Posterior cingulate gyrus (tissue), 11 donors: ENCODE data around the gene TEX9.
A peak's percentile ranks its signal among the peaks of the same experiment; 100 is the strongest.
"Not testable (repeated sequence)": the region's sequence is repeated elsewhere in the genome, so short reads cannot be mapped to it uniquely, and the experiment has no call there.

Experiments used
- DNase-seq, 10 donors: peaks; one replicate each; pipeline versions ENCODE4 v3.0.0 to v3.0.0-alpha.2; 2020 to 2021; ENCODE audit warnings: mixed read lengths in 3 of 10
- intact Hi-C: fragments of 100-400 bp; cut with DNase I; formaldehyde crosslinking; loops from one replicate; pipeline ENCODE4 v1.15.1; 2023

The TEX9 gene

DNA sequence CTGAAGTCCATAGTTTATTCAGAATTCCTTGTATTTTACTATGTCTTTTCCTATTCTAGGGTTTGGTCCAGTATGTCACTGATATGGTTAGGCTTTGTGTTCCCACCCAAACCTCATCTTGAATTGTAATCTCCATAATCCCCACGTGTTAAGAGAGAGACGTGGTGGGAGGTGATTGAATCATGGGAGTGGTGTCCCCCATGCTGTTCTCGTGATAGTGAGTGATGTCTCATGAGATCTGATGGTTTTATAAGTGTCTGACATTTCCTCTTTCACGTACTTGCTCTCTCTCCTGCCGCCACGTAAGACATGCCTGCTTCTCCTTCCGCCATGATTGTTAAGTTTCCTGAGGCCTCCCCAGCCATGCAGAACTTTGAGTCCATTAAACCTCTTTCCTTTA is 6.6 kb upstream of the TEX9 start:
- intact Hi-C loops: no loop called here
- DNase-seq: no peak

DNA sequence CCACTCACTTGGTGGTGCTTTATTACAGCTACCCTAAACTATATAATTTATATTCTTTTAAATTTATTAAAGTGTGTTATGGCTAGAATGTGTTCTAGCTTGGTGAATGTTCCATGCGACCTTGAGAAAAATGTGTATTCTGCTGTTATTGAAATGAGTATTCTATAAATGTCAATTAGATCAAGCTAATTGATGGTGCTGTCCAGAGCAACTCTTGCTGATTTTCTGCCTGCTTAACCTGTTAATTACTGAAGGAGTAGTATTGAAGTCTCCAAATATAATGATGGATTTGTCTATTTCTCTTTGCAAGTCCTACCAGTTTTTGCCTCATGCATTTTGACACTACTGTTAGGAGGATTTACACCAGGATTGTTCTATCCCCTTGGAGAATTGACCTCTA is 3.2 kb upstream of the TEX9 start:
- intact Hi-C loops: no loop called here
- DNase-seq: no peak

DNA sequence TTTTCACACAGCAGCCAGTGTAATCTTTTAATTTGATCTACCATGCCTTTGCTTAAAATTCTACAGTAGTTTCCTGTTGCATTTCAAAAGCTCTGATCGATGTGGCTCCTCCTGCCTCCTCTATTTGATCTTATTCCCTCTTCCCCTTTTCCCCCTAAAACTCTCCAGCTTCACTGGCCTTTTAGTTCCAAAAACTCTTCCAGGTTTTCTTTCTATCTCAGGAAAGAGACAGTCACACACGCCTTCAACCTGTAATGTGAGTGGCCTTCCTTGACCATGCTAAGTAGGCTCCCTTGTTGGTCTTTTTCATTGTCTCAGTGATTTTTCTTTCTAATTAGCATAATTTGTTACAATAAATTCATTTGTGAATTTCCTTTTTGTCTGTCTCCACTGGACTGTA is 985 bp downstream of the TEX9 start:
- no peak for DNase-seq
- intact Hi-C loops: no loop called here

DNA sequence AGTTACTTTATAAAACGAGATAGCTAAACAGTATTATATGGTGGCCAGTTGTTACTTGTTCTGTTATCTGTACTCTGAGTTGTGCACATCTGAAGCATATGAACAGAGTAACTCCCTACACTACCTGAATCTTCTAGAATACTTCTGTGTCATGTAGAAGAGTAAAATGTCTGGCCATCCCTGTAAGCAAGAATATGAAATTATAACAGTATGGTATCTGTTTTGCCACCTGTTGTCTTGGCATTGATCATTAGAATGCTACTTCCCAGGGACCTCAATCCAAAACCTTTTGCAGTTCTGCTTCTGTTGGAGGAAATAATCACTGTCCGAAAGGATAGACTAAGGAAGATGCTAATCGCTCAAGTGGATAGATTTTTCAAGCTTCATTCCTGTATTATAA is 1.9 kb downstream of the TEX9 start:
- intact Hi-C loops: no loop called here
- DNase-seq: no peak

DNA sequence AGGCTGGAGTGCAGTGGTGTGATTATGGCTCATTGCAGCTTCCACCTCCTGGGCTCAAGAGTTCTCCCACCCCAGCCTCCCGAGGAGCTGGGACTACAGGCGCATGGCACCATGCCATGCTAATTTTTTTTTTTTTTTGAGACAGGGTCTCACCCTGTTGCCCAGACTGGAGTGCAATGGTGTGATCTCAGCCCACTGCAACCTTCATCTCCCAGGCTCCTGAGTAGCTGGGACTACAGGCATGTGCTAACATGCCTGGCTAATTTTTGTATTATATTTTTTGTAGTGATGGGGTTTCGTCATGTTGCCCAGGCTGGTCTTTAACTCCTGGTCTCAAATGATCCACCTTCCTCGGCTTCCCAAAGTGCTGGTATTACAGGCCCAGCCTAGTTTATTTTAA is 4.0 kb downstream of the TEX9 start:
- DNase-seq: no peak
- intact Hi-C loops: no loop called here

DNA sequence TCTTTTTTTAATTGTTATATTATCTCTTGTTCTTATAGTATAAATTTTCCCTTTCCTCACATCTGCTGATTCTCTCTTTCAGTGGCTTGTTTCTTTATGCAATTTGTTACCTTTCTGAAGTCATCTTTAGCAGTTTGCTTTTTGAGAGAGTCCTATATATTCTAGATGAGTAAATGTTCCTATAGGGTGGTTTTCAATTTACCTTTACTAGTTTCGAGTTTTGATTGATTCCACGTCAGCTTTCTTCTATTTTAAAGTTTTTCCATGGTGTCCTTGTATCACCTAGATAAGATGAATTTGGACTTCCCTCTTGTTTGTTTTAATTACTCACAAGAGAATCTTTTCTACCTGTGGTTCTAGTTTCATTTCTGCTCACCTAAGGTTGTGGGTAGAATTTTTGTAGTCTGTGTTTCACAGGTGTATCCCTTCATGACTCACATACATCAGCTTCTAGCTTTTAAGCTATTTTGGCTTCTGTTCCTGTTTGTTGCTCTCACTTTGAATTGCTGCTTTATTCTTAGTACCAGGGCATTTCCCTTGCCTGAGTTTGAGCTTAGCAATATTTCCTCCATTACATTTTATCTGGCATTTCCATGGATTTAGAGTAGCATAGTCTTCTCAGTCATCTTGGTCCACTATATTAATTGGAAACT is 6.4 kb downstream of the TEX9 start:
- intact Hi-C loops: no loop called here
- DNase-seq: no peak

DNA sequence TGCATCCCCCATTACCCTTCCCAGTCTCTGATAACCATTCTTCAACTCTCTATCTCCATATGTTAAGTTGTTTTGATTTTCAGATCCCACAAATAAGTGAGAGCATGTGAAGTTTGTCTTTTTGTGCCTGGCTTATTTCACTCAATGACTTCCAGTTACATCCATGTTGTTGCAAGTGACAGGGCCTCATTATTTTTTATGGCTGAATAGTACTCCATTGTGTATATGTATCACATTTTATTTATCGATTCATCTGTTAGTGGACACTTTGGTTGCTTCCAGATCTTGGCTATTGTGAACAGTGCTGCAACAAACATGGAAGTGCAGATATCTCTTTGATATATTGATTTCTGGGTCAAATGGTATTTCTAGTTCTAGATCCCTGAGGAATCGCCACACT is 9.5 kb downstream of the TEX9 start:
- intact Hi-C loops, DNase-seq: not testable (repeated sequence)

DNA sequence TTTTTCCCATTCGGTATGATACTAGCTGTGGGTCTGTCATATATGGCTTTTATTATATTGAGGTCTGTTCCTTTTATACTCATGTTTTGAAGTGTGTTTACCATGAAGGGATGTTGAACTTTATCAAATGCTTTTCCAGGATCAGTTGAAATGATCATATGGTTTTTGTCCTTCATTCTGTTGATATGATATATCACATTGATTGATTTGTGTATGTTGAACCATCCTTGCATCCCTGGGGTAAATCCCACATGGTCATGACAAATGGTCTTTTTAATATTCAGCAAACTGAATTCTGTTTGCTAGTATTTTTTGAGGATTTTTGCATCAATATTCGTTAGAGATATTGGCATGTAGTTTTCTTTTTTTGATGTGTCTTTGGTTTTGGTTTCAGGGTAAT is 12.6 kb downstream of the TEX9 start:
- not testable (repeated sequence) for DNase-seq

DNA sequence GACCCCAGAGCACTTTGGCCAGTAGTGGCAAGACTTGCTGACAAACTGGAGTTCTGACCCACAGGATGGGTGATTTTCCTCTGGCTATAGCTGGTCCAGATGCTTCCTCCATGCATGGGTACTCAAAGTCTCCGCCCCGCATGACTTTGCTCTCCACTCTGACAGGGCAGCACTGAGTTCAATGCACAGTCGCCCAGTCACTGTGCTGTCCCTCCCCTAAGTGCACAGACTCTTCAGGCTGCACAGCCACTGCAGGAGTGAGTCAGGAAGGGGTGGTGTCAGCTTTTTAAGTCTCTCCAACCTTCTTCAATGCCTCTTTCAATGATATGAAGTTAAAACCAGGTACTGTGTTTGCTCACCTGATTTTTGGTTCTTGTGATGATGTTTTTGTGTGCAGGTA is 17.8 kb downstream of the TEX9 start:
- intact Hi-C loops: no loop called here
- DNase-seq: no peak

More for the DNA sequence above, 12.6 kb downstream of the TEX9 start:
- intact Hi-C loops: not testable (repeated sequence)

DNA sequence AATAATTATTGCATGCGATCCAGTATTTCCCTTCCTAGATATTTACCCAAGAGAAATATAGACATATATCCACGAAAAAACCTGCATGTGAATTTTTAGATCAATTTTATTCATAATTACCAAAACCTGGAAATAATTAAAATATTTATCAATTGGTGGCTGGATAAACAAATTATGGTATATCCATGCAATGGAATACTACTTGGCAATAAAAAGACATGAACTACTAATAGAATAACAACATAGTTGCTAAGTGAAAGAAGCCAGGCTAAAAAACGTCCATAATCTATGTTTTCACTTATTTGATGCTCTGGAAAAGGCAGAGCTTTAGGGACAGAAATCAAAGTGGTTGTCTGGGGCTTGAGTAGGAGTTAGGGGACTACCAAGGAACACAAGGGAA is 20.7 kb downstream of the TEX9 start:
- no peak for DNase-seq
- intact Hi-C loops: no loop called here

DNA sequence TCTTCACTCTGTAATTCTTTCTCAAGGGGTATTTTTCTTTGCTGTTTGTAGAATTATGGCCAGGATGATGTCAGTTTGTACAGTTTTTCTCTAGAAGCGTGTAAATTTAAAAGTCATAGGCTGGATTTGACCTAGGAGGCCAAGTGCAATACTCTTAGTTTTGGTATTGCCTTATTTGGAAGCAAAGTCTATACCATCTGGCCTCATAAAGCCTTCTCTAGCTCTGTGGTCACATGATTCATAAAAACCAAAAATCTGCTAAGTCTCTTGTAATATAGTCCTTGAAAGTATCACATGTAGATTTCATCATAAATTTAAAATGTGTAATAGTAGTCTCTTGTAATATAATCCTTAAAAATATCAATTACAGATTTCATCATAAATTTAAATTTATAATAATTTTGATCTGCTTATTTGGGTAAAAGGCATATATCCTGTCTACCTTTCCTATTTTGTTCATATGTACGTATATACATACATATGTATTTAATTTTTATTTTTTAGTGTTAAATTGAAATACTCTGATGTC is 25.6 kb downstream of the TEX9 start:
- DNase-seq: no peak
- intact Hi-C loops: no loop called here

DNA sequence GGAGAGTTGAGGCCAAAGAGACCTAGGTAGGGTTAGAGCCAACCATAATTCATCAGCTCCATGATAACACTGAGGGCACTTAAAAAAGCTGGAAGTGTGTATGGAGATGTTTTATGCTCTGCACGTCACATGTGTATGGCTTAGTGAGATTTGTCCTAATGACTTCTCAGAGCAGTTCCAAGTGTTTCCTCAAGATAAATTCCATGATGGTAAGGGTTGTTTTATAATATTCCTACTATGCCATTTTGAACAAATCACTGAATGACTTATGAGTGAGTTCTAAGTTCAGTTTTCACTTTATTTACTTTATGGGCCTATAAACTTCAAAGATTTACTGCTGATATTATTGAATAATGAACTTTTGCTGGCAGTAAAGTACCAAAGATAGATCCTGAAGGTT is 28.1 kb downstream of the TEX9 start:
- no peak for DNase-seq
- intact Hi-C loops: no loop called here

DNA sequence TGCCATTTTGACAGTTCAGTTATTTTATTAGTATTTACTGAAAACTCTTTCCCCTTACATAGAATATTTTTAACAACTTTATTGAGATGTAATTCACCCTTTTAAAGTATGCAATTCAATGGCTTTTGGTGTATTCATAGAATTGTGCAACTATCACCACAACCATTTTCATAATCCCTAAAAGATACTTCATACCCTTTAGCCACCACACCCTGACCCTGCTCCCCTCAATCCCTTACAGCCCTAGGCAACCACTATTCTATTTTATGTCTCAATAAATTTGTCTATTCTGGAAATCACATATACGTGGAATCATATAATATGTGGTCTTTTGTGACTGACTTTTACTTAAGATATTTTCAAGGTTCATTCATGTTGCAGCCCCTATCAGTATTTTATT is 29.7 kb downstream of the TEX9 start:
- no peak for DNase-seq
- intact Hi-C loops: no loop called here

DNA sequence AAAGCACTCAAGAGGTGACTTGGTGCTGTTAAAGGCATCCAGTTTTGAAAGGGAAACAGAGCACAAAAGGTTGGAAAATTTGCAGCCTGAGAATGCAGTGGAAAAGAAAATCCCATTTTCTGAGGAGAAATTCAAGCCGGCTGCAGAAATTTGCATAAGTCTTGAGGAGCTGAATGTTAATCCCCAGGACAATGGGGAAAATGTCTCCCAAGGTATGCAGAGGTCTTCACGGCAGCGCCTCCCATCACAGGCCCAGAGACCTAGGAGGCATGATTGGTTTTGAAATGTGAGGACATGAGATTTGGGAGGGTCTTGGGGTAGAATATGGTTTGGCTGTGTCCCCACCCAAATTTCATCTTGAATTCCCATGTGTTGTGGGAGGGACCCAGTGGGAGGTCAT is 32.1 kb downstream of the TEX9 start:
- intact Hi-C loops, DNase-seq: not testable (repeated sequence)

DNA sequence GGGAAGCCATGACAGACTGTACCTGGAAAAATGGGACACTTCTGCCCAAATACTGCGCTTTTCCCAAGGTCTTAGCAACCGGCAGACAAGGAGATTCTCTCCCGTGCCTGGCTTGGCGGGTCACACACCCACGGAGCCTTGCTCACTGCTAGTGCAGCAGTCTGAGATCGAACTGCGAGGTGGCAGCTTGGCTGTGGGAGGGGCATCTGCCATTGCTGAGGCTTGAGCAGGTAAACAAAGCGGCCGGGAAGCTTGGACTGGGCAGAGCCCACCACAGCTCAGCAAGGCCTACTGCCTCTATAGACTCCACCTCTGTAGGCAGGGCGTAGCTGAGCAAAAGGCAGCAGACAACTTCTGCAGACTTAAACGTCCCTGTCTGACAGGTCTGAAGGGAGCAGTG is 34.0 kb downstream of the TEX9 start:
- DNase-seq: peak in 2 of 10 donors; percentile 55 to 61
- intact Hi-C loops: not testable (repeated sequence)

DNA sequence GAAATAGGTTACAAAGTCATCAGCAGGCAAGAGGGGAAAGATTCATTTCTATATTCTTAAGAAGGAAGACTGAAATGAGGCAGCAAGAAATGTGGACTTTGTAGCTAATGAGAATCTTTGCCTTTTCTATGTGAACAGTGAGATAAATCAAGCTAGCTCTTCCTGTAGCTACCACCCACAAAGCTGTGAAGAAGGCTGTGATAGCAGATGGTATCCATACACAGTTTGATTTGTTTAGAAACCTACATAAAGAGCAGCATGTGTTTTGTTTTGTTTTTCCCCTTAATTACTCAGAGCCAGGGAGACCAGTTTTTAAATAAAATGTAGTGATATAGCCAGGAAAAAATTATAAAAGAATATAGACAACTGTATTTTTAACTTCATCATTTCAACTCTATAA is 45.5 kb downstream of the TEX9 start:
- intact Hi-C loops: no loop called here
- DNase-seq: no peak

DNA sequence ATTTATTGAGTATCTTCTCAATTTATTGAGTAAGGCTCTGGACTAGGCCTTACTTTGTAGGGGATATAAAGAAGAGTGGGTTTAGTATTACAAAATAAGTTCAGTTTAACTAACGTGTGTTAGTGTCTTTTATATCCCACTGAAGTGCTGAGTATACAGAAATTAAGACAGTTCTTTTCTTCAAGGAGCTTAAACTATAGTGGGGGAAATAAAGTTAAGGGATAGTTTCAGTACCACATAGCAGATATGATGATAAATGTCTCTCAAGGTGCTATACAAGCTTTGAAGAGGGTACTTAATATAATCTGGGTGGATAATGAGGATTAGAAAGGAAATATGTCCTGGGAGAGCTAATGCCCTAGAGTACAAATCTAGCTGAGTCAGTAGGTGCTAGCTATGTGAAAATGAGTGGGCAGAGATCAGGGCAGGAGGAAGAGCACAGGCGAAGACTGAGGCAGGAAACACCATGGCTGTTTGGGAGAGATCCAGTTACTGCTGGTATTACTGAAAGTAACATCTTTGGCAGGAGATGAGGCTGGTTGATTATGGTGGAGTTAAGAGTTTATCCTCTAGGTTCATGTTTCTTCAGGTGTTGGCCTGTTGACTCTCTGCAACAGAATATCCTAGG is 46.0 kb downstream of the TEX9 start:
- DNase-seq: no peak
- intact Hi-C loops: no loop called here

DNA sequence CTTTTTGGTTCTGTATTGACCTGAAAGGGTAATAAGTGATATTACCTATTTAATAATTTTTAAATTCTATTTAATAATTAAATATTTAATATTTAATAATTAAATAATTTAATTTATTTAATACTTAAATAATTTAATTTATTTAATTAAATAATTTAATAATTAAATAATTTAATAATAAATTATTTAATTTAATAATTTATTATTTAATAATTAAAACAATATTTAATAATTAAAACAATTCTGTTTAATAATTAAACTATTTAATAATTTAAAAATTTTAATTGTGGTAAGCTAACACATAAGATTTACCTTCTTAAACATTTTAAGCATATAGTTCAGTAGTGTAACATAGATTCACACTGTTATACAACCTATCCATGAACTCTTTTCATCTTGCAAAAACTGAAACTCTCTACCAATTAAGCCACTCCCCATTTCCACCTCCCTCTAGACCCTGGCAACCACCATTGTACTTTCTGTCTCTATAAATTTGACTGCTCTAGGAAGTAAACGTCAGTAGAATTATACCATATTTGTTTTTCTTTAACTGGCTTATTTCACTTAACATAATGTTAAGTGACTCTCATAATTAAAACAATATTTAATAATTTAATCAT is 48.0 kb downstream of the TEX9 start:
- intact Hi-C loops, DNase-seq: not testable (repeated sequence)

DNA sequence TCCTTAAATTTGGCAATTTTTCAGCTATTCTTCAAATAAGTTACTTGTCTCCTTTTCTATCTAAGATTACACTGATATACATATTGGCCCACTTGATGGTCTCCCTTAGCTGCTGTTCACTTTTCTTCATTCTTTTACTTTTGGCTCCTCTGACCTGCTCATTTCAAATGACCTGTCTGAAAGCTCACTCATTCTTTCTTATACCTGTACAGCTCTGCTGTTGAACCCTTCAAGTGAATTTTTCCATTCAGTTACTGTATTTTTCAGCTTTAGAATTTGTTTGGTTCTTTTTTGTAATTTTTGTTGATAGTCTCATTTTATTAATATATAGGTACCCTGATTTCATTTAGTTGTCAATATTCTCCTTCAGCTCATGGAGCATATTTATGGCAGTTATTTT is 60.0 kb downstream of the TEX9 start:
- intact Hi-C loops: loop anchor here (5.0 kb wide), 1 partner anchor 178 kb away; no protein-coding TSS in a partner anchor
- no peak for DNase-seq

DNA sequence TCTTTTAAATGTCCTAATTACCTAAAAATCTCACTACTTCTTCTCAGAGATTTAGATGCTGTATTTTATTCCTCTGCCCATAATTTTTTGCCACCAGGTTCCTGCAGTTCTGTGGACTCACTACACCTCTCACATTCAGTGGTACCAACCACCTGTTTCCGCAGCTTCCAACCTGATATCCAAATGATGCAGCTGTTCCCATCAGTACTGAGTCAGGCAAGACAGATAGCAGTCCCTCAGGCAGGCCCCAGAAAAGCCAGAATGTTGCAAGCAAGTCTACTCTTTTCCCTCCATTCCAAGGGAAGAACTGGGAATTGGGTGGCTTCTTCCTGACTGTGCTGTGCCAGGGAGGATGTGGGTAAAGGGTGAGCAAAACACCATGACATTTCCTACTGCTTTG is 60.8 kb downstream of the TEX9 start:
- DNase-seq: no peak
- intact Hi-C loops: loop anchor here (5.0 kb wide), 1 partner anchor 179 kb away; no protein-coding TSS in a partner anchor

DNA sequence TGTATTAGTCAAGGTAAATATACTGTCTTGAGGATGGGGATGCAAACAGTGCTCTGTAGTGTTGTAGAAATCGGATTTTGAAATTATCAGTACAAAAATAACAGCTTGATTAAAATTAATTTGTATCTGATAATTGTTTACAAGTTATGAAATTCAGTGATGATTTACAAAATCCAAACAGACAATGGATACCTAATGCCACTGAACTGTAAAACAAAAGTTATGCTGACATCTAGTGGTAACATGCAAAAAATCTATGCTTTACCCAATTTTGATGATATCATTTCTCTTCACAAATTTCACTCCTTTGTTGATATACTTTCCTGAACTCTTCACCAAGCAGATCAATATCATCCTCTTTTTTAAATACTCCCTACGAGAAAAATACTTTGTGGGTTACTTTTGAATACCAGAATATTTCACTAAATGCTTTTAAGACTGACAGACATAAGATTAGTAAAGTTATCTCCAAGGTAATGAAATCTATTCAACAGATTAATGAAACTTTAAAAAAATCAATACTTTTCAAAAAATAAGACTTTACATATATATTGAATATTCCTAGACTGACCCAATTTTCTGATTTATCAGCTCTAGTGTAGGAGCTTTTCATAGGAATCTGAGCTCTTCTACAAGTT is 63.7 kb downstream of the TEX9 start:
- intact Hi-C loops: loop anchor here (5.0 kb wide), 1 partner anchor 182 kb away; no protein-coding TSS in a partner anchor
- DNase-seq: no peak
